Forelimb muscle (tissue), 1 donor: ENCODE measurements around the gene TSPAN3. TPM values are rescaled to one million over a fixed set of nuclear protein-coding genes. Genes with fewer than 3 reads are reported as not detected.

Experiments used
- DNase-seq: peaks from one replicate; pipeline ENCODE4 v3.0.0-alpha.2; 2013; ENCODE audit warnings: low read depth
- polyA plus RNA-seq: library from polyadenylated mRNA; unstranded; fragments of 120-200 nt; gene quantifications from one replicate; pipeline ENCODE4 v1.2.1, GENCODE V29; 2013; ENCODE audit not compliant: insufficient read length

The TSPAN3 gene
- polyA plus RNA-seq, 1 donor = 357 TPM

- DNase-seq = no peak
Measured at GRCh38 chr15:77053709-77054108, 17.2 kb downstream of the TSPAN3 start.

DNA sequence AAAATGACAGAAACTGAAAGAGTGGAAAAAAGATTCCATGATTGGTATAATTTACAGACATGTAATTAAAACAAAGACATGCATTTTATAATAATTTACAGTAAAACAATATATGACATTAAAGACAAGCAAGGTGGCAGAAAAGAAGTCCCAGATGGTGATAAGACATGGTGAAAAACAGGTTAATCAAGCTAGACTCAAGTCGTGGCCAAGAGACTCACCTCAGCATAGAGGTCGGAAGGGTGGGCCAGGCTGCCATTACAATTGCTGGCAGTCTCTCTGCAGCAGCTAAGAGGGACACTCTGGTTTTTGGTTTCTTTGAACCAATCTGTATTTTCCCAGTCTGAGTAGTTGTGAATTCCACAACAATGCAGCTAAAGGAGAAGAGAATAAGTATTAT, 18.4 kb downstream of the TSPAN3 start:
- DNase-seq = no peak

GRCh38 chr15:77048135-77048876, 22.6 kb downstream of the TSPAN3 start:
- no peak for DNase-seq

DNA sequence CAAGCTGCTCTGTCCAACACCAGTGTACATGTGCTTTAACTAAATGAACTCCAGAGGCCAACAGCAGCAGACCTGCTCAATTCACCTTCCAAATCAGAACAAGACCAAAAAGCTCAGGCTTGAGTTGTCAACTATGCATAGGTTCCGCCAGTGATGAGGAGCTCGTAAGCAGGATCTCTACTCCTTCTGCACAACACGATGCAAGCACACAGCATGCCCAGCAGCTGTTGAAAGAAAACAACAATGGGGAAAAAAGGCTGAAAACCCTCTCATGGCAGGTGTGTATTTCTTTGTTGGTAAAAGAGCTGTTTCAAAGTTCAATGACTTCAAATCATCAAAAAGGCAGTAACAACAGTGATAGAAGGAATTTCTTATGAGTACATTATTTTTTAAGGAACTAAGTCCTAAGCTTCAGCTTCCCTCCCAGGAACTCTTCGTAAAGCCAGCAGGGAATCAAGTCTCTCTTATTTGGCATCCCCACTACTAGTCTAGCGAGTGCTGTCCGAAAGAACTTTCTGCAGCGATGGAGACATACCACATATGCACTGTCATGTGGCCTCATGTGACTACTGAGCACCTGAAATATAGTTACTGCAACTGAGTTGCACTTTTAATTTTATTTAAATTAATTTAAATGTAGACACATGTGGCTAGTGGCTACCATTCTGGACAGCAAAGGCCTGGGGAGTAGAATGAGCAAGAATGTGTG, 24.1 kb downstream of the TSPAN3 start:
- DNase-seq = no peak

- DNase-seq = no peak
Measured at GRCh38 chr15:77045985-77046384, 24.9 kb downstream of the TSPAN3 start.

DNA sequence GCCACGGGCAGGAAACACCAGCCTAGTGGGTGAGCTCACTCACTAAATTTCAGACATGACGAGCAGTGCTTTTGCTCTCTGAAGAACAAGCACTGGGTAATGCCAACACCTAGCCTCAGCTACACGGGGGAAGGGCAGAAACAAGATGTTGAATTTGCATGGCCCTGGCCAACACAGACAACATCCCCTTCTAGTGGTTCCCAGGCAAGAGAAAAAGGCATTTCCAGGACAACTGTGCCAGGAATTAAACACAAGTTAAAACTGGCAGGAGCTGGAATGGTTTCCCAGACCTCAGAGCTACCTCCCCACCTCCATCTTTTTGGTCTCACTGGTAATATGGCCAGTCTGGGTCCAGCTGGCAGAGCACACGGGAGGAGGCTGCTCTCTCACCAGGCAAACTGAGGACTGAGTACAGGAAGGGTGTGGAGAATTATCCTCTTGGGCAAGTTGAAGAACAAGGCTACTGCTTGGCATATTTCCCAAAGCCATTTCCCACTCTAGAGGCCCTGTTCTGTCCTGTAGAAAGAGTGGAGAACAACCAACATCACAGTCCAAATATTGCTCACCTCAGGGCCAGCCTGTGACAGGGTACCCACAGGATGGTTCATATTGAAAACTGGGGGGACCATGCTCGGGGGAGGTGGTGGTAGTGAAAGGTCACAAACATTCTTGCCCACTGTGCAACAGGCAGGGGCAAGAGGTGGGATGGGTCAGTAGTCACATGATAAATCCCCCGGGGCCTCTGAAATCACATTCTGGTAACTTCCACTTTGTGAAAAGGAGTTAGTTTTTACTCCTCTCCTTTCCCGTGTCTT, 26.5 kb downstream of the TSPAN3 start:
- DNase-seq = no peak

GRCh38 chr15:77042955-77043920, 27.7 kb downstream of the TSPAN3 start:
- DNase-seq = no peak

DNA sequence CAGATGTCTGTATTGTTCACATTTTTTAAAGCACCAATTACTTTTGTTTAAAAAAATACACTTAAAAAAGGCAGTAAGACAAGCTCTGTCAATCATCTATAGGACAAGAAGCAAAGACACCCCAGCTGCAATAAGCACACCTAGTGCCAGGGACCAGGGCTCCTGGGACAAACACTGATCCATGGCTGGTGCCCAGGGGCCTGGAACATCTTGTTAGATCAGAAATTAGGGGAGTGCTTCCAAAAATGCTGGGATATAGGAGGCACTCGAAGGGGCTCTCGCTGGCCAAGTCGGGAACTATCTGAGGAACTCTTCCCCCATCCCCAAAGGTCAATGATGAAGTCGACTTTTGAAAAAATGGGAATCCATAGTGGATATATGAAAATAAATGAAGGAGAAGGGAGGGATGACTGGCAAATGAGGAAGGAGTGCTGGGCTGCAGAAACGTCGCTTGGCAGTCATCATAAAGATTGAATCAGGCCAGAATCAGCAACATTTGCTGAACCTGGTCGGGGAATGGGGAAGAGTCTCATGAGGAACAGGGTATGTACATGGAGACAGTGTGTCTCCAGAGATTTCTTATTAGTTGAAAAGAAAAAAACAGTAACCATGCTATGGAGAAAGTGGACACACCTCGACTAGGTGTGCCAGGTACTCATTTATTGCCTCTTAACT, 28.5 kb downstream of the TSPAN3 start:
- no peak for DNase-seq

GRCh38 chr15:77040673-77041072, 30.2 kb downstream of the TSPAN3 start:
- DNase-seq = no peak

DNA sequence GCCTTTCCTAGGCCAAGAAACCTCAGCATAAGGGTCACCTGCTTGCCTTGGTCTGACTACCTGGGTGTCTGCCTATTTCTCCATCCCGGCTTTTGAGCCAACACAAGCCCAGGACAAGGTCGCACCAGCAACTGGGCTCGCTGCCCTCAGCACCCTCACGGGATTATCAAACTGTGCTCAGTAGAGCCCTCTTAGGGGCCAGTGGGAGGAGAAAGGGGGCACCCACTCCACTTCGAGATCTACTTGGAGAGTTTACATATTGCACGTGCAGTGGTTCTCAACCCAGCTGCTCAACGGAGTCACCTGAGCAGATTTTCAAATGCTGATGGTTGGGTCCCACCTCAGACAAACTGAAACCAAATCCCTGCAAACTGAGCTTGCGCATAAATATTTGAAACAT, 31.1 kb downstream of the TSPAN3 start:
- no peak for DNase-seq

DNA sequence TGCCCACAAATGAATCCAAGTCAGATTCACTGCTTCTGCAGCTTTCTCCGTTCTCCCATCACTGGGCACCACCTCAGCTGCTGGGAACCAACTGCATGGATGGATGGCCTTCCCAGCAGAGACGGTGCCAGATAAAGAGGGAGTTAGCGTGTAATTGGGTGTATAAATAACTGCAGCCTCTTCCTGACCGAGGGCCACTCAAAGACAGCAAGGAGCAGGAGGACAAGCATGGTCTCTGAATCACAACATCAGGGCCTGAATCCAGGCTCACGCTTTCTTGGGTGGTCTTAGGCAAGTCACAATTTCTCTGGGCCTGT, 31.7 kb downstream of the TSPAN3 start:
- no peak for DNase-seq

DNA sequence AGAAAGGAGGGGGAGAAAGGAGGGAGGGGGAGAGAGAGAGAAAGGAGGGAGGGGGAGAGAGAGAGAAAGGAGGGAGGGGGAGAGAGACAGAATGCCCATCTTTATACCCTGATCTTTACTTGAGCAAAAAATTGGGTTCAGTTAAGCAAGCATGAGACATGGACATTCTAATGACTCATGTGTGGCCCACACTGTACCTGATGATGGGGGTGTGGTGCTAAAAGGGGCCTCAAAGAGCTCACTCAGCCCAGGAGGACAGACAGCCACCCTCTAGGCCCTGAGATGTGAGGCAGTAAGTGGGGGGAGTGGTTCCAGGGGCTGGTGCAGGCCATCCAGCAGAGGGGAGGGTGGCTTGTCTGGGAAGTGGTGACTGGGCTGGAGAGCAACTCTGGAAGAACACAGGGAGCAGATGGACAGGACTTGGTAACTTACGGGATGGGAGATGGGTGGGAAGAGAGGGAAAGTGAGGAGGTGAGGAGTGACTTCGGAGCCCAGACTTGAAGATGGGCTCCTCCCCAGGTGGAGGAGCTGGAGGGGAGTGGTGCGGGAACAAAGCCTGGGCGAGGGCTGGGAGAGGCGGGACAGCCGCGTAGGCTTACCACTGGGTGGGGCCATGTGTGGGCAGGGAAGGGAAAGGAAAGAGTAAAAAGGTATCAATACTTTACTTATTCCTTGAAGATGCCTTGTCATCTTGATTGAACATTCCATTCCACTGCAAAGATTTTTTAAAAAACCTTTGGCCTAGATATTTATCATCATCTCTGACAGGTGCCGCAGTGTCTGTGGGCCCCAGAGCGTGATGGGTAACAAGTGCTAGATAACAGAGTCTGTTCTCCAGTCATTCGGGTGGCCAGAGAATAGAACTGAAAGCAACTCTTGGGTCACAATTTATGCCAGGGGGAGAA, 32.3 kb downstream of the TSPAN3 start:
- DNase-seq = no peak

- no peak for DNase-seq
Measured at GRCh38 chr15:77037388-77038209, 33.3 kb downstream of the TSPAN3 start.

- no peak for DNase-seq
Measured at GRCh38 chr15:77036537-77037387, 34.1 kb downstream of the TSPAN3 start.

DNA sequence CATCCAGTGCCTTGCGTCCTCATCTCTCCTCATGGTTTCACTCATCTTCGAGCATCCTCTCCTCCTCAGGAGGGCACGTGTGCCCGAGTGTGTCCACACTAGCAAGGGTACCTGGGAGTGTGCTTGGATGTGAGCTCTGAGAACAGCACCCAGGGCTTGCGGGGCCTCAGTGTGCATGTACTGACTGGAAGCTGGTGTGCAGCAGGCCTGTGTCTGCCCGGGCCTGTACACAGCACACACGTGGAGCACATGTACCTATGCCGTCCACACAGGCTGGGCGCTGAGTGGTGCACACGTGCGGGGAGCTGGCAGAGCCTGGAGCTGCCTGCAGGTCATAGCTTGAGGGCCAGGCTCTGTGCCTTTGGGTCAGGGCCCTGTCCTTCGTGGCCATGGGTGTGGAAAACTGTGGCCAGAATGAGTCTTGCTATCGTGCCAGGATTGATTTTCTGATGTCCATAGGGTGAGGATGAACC, 34.9 kb downstream of the TSPAN3 start:
- no peak for DNase-seq

- no peak for DNase-seq
Measured at GRCh38 chr15:77035584-77035983, 35.3 kb downstream of the TSPAN3 start.

DNA sequence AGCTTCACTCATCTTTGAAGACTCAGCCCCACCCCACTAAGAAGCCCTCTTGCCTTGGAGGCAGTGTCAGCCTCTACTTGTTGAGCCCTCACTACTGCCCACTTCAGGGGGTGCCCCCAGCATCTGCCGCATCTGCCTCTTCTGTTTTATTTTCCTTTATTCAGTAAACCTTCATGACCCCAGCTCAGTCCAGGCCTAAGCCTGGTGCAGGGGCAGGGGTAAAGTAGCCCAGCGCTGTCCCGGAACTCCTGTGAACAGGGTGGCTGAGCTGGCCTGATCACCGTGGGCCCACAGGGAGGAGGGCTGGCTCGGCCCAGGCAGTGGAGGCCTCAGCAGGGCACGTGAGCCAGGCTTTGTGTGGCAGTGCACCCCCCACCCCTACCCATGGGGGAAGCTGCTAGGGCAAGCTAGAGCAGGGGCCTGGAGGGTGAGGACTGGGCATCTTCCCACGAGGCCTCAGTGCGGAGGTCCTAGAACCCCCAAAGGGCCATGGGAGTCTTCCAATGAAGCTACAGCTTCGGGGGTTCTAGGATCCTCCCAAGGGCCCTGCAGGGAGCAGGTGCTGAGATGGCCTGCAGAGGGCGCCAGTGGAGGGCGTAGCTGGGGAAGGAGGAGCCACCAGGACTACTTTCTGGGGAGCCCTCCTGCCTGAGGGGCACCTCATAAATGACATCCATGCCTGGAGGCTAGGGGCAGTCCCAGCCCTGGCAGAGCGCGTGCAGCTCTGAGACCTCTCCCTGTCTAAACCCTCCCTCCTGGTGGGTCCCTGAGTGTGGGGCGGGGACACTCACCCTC, 36.0 kb downstream of the TSPAN3 start:
- DNase-seq = no peak
